NCI-H1092 (cell line): ENCODE measurements around the gene RBBP8NL.

Source experiments
- DNase-seq: peaks from one replicate; lab custom pipeline; 2025; lab: John Stamatoyannopoulos, UW

The RBBP8NL gene

DNA sequence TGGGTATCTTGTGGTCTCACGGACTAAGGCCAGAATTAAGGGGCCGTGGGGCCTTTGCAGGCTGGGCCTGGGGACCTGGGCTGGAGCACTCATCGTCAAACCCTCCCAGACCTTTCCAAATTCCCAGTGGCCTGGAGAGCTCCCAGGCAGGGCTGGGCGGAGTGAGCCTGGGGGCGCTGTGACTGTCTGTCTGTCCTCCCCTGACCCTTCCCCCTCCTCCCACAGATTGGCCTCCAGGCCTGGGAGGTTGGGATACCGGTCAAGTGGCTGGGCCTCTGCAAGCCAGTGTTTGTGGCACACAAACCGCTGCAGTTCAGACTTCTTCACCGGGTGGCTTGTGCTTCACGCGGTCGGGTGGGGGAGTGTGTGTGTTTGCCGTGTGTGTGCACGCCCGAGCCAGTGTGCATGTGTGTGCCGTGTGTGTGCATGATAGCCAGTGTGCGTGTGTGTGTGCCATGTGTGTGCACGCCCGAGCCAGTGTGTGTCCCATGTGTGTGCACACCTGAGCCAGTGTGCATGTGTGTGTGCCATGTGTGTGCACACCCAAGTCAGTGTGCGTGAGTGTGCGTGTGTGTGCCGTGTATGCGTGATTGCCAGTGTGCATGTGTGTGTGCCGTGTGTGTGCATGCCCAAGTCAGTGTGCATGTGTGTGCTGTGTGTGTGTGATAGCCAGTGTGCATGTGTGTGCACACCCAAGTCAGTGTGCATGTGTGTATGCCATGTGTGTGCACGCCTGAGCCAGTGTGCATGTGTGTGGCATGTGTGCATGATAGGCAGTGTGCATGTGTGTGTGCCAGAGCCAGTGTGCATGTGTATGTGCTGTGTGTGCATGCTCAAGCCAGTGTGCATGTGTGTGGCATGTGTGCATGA, 6.3 kb downstream of the RBBP8NL start:
- no peak for DNase-seq

DNA sequence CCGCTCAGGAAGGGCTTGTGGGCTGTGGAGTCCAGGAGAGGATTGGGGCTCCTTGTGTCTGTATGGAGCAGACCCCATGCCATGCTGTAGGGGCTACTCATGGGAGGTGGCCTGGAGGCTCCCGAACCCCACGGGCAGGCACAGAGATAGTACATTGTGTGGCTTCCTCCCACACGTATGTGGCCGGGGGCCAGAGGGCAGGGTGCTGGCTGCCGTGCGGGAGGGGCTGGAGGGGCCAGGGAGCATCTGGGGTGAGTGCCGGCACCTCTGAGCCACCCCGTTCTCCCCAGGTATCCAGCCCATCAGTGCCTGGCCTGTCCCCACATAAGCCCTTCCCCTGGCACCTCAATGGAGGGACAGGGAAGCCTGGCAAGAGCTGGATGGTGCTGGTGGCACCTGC, 7.6 kb downstream of the RBBP8NL start:
- DNase-seq = no peak

DNA sequence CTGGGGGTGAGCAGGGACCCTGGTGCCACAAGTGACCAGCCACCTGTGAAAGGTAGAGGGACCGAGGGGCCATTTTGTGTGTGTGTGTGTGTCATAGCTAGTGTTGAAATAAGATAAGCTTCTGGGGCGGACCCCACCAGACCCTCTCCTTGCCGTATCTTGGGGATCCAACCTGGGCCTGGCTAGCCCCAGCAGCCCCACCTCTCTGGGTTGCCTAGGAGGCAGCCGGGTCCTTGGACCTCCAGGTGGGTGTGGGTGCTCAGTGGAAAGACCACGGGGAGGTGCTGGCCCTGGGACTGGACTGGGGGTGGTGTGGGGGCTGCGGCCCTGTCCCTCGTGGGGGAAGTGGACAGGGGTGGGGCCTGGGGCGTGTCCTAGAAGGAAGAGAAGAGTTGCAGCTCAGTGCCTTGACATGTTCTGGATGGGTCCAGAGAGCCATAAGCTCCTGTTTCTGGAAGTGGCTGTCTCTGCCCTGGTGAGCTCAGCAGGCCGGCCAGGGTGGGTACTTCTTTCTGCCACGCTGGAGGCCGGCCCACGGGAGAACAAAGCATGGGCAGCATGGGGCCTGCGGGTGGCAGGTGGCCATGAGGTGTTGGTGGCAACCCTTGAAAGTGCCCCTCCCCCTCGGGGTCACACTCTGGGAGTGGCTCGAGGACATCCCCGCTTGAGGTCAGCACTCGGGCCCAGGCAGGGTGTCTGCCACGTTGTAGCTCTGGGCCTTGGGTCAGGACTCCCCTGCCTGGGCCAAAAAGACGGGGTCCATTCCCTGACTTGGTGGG, 8.4 kb downstream of the RBBP8NL start:
- no peak for DNase-seq

DNA sequence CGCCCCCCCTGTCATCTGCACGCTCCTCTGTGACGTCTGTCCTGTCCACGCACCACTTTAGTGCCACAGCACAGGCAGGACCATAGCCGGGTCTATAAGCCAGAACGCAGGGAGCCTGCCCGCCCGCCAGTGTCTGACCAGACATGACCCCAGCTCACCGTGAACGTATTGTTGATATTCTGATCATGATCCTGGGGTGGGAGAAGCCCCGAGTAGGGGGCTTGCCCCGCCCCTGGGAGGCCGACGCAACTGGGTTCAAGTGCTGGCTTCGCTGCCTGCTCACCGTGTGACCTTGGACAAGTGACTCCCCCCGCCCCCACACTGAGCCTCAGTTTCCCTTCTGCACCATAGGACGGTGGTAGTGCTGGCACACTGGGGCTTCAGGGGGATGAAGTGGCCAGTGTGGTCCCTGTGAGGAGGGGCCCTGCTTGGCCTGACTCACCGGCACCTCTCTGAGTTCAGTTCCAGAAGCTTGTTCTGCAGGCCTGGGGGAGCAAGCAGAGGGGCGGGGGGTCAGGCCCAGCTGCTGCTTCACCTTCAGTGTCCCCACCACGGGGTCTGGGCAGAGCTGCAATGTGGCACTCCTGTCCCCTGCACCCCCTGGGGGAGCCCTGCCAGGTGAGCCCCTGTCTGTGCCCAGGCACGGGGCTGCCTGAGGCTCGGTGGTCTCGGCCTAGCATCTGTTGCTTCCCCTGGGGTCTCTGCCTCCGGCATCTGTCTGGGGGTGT, 9.2 kb downstream of the RBBP8NL start:
- no peak for DNase-seq

DNA sequence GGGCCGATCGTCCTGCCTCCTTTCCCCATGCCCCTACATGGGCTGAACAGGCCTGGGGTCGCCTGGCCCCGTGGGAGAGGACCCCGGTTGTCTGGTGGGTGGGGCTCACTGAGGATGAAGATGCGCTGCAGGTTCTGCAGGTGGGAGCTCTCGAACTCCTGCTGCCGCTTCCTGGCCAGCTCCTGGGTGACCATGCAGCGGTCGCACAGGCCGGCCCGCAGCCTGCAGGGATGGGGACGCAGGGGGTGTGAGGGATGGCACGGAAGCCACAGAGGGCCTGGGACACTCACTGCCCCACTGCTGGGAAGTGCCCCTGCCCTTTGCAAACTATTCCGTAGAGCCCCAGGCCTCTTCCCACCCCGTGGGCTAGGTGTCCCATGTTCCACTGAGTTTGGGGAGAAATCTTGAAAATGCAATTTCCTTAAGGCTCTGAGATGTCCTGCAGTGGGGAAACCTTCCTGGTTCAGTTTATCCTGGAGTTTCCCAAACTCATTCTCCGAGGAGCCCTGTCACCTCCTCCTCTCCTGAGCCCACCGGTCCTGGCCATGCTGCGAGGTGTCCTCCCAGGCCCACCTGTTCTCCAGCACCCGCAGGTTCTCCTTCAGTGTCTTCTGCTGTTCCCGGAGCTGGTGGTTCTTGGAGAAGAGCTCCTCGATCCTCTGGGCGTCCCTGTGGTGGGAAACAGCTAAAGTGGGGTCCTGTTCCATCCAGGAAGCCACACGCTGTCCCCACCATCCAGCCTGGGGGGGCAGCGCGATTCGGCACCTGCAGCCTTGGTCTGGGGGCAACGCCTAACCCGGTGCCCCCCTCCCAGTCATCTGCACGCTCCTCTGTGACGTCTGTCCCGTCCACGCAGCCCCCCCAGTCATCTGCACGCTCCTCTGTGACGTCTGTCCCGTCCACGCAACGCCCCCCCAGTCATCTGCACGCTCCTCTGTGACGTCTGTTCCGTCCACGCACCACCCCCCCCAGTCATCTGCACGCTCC, 10.4 kb downstream of the RBBP8NL start:
- no peak for DNase-seq

DNA sequence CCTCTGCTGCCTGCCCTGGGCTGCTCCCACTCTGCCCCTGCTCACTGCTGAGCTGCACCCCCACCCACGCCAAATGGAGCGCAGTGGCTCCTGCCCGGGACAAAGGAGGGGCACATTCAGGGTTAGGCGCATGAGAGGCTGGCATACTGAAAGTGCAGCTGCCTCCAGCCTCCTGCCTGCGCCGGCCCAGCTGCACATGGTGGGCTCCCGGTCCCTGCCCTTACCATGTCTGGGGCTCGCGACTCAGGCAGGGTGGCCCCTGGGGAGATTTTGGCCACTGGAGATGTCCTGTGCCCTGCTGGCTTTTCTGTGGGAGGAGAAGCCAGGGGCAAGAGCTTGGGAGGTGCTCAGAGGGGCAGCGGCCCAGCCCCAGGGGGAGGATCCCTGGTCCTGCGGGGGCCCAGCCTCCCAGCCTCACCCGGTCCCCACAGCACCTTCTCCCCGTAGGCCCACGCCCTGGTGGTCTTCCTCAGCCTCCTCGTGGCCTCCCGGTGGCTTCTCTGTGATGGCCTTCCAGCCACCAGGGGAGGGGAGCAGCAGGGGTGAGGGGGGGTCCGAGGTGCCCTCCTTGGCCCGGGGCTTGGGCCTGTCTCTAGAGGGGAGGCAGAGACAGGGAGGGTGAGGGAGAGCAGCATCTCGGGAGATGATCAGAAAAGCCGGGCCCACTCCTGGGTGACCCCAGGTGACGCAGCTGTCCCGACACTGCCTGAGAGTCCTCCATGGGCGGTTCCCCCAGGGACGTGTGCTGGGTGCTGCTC, 11.8 kb downstream of the RBBP8NL start:
- no peak for DNase-seq

DNA sequence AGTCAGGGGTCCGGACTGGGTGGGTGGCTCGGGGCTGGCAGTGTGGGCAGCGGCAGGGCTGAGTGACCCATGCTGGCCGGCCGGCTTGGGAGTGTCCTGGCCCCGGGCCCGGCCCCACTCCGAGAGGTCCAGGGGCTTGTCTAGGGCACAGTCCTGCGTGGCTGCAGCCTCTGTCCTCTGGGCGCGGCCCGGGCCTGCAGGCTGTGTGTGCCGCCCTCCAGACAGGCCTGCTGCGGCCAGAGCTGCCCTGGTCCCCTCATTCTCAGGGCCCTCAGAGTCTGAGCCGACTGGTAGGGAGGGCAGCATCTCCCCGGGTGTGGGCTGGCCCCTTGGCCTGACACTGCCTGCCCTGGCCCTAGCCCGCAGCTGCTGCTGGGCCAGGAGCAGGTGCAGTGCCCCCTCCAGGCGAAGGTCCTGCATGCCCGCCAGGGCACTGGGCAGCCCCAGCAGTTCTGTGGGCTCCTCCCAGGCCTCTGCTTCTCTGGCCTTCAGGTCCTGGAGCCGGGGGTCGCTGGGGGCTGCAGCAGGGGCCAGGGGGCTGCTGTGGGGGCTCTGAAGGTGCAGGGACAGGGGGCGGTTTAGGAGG, 13.3 kb downstream of the RBBP8NL start:
- no peak for DNase-seq

DNA sequence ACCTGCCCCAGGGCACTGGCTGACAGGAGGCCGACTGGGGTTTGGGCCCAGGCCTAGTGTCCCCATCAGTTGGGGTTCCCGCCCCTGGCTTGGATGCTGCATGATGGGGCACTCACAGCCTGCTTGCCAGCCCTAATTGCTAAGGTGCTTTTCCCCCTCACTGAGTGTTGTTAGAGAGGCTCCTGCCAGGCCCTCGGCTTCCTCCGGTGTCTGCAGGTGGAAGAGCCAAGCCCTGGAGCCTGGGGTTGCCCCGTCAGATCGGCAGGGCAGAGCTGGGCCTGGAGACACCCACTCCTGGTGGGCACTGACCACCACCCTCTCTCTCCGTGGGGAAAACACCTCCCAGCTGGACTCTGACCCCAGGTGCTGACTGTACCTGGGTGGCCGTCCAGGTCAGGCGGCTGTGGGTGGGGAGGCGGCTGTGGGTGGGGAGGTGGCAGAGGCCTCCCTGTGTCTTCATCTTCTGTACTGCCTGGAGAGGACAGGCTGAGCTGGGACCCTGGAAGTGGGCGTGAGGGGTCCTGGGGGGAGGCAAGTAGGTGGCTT, 14.2 kb downstream of the RBBP8NL start:
- no peak for DNase-seq

DNA sequence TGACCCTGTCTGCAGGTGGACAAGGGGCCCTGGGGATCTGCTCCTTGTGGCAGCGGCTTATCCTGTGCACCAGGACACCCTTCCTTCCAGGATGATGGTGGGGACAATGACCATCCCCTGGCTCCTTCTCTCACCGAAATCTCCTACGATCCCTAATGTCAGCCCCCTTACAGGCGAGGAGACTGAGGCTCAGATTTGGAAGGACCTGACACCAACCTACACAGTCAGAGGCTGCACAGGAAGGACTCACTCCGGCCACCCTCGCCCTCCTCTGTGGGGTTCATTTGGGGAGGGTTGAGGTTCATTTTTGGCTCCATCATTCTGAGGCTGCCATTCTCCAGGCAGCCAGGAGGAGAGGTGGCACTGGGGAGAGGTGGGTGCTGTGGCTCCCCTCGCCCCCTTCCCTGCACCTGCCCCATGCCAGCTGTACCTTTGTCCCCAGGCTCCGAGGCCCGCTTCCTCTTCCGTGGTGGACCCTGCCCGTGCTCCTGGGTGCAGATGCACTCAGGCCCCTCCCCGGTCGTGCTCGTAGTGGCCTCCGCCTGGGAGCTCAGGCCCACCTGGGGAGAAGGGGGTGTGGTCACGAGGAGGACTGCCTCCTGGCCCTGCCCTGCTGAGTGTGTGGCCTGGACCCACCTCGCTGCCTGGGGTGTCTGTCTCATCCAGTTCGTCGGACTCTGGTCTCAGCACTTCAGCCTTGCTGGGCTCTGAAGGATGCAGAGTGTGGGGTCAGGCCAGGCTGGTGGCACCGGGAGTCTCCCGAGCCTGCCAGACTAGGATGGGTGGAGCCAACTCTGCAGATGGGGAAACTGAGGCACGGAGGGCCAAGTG, 14.9 kb downstream of the RBBP8NL start:
- DNase-seq = no peak

DNA sequence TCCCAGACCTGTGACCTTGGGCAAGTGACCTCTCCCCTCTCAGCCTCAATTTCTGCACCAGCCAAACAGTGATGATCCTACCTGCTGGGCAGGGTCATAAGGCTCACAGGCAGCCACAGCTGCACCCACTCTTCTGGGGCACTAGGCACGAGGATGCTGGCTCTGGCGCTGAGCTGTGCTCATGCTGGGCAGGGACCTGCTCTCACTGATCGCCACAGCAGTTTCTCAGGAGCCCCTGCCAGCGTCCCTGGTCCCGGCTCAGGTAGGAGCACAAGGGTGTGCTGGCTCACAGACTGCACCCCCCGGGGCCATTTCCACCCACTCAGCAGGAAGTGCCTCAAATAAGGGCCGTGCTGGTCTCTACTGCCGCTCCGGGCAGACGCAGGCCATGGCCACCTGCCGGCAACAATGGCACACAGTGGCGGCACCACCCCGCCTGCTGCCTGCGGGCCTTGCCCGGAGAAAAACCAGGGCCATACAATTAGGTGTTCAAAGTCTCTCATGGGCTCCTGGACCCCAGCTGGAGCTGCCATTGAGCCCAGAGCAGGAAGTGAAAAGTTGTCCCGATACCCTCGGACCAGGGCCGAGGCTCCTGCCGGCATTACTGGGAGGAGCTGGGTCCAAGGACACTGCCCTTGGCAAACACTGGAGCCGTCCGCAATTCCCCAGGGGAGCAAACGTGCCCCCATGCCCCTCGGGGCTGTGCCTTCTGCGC, 15.7 kb downstream of the RBBP8NL start:
- DNase-seq = no peak

DNA sequence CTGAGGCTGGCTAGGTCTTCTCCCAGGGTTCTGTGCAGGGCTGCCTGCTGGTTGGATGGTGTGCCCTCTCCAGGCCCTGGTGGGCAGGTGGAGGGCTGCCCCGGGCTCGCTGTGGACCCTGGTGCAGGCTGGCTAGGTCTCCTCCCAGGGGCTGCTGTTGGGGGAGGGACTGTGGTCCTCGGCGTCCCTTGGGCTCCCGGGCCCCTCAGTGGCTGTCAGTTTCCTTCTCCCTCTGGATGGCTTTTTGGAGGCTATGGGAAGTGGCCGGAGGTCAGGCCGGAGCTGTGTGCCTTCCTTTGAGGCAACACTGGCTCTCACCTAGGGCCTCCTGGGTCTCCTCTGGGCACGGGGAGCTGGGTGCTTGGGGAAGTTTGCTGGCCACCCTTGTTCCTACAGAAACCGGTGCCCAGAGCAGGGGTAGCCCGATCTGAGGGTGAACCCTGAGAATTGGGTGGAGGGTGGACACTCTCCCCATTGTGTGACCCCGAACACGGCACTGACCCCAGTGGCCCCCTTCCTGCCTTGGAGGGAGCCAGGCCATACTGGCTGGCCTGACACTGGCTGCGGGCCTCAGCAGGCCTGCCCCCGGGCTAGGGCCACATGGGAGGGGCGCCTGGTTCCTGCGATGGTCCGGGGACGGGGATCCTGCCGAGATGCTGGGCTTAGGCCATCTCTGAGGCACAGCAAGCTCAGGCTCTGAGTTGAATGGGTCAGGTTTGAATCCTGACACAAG, 16.4 kb downstream of the RBBP8NL start:
- DNase-seq = no peak

DNA sequence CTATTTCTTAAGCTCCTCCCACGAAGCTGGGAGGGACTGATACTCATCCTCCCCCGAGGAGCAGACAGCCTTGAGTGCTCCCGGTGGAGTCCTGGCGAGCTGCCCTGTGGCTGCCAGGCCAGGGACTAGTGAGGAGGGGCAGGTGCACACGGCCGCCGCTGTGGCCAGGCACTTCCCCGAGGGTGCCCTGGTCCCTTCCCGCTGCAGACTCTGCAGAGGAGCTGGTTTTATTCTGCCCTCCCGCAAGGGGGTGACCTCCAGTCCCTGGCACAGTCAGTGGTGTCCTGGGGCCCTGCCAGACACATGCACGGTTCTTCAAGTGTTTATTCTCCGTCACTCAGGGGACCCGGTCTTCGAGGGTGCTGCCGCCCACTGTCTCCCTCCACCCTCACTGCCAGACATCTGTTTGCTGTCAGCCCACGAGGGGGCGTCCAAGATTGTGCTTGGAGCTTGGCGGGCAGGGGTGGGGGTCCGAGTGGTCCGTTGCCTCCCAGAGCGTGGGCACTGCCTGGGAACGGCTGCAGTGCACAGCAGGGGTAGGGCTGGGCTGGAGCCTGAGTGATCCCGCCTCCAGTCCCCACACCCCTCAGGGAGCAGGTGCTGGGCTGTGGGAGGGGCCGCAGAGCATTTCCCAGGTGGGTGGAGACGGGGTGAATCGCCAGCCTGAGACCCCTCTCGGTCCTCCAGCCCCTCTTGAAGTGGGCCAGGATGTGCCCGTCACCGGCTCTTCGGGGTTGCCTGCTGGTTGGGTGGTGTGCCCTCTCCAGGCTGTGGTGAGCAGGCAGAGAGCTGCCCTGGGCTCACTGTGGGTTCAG, 17.2 kb downstream of the RBBP8NL start:
- DNase-seq = peak; percentile 83

DNA sequence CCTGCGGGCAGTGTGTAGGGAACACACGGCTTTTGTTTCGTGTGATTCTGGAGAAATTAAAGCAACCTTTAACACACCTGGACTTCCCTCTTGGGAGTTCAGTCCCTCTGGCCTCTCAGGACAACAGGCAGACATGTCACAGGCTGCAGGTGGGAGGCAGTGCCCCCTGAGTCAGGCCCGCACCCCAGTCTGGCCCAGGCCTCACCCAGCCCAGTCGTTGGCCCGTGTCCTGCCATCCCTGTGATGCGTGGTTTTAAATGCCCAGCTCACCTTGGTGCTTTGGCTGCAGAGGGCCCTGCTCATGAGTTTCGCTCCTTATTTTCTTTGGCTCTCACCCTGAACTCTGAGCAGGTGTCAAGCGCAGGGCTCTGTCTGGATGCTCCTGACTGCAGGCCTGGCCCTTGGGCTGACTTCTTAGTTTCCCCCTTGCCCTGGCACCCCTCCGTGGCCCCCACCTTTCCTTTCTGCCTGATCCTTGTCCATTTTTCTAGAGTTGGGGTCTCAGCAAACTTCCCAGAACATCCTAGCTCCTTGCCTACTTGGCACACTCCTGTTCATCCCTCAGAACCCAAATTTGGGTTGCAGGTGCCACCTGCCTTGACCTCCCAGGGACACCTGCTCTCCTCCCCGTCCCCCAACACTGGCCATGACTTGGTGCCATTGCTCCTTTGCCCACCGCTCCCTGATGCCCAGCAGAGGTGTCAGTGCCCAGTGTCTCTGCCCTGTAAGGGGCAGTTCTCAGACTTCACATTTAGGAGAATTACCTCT, 18.1 kb downstream of the RBBP8NL start:
- DNase-seq = no peak

DNA sequence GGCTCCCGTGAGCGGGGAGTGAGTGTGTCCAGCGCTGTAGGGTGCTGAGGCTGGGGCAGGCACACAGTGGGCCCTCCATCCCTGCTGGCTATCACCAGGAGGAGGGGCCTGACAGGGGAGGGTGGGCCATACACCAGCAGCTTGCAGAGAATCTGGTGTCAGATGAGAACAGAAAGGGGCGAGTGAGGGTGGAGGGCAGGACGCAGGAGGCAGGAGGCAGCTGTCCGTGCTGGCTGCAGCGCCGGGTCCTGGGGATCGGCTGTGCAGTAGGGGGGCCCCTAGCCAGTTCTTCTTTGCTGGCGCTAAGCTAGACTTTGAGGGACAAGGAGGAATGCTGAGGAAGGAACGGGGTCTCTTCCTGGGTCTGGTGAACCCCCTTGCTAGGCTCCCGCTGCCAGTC, 18.7 kb downstream of the RBBP8NL start:
- DNase-seq = no peak

DNA sequence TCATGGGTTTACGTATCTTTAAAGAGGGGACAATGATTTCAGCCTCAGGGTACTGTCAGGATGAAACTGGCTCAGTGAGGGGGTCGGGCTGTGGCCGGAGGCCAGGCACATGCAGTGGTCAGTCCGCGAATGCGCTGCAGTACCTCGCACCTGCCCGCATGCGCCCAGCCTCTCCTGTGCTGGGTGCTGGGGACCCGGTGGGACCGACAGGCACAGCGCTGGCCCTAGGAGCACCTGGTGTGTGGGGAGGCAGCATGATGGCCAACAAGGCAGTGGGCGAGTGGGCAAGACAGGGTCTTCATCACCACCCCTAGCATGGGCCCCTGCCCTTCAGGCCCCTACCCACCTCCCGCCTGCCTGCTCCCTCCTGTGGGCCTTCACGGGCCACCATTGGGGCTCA, 19.3 kb downstream of the RBBP8NL start:
- no peak for DNase-seq
